ENCODE measurements around the gene CD44. TPM values are rescaled to one million over a fixed set of nuclear protein-coding genes. Genes with fewer than 3 reads are reported as not detected.

Gene CD44
- total and polyA plus RNA-seq, 2 experiments from 2014 or later: 405 to 519 TPM

GRCh38 chr11:35116762-35117640, 22.0 kb upstream of the CD44 start:
- in situ Hi-C loops (cut with MboI): no loop called here
- no peaks in the 10 kb centered on the region for H4K20me1 ChIP-seq (ENCODE audit: insufficient read depth)
- peak; percentile 33 for DNase-seq
- H3K9me3 ChIP-seq (ENCODE audit: low read depth): no peaks in the 10 kb centered on the region
- TF ChIP-seq EZH2phosphoT487 (IDR thresholded peaks at IDR 0.05; ENCODE audit: insufficient read depth, low read depth) (no peak), EZH2 (IDR thresholded peaks at IDR 0.05; ENCODE audit: insufficient read depth, poor library complexity, severe bottlenecking) (no peak)
- H3K9me2 ChIP-seq (ENCODE audit: insufficient read depth): no peaks in the 10 kb centered on the region
- no peaks in the 10 kb centered on the region for H3K27me3 ChIP-seq (replicated peaks; ENCODE audit: insufficient read depth)
- H3K27ac ChIP-seq: no peak overlapping the region
- H3K4me1 ChIP-seq (ENCODE audit: insufficient read depth): peaks cover 4% of the 10 kb centered on the region
- no peak overlapping the region for H3K9ac ChIP-seq
- H3K4me3 ChIP-seq: no peak overlapping the region
- H2AFZ ChIP-seq: no peak overlapping the region
- no peak overlapping the region for H3K4me2 ChIP-seq (ENCODE audit: unreplicated experiment)
- 58 to 67% methylated on average over 4 of the region's 4 CpGs for WGBS, 2 experiments (ENCODE audit: low coverage in 1 of 2, low lambda C conversion rate in 2 of 2, missing lambda C conversion rate in 2 of 2)
- H3K36me3 ChIP-seq (ENCODE audit: low read depth): no peaks in the 10 kb centered on the region
- H3F3A ChIP-seq (ENCODE audit: insufficient read depth): peaks cover 3% of the 10 kb centered on the region
- no peaks in the 10 kb centered on the region for H3K79me2 ChIP-seq (ENCODE audit: insufficient read depth)

GRCh38 chr11:35118906-35119305, 20.1 kb upstream of the CD44 start:
- Histone ChIP-seq H3K4me1 (ENCODE audit: insufficient read depth) (no peaks in the 10 kb centered on the region), H3K27ac (no peak overlapping the region), H3K9ac (no peak overlapping the region), H3K4me2 (ENCODE audit: unreplicated experiment) (no peak overlapping the region), H3K36me3 (ENCODE audit: low read depth) (no peaks in the 10 kb centered on the region), H2AFZ (no peak overlapping the region), H3K79me2 (ENCODE audit: insufficient read depth) (no peaks in the 10 kb centered on the region), H3K27me3 (replicated peaks; ENCODE audit: insufficient read depth) (no peaks in the 10 kb centered on the region), H3K9me3 (ENCODE audit: low read depth) (no peaks in the 10 kb centered on the region), H3K4me3 (no peak overlapping the region), H4K20me1 (ENCODE audit: insufficient read depth) (no peaks in the 10 kb centered on the region), H3F3A (ENCODE audit: insufficient read depth) (no peaks in the 10 kb centered on the region), H3K9me2 (ENCODE audit: insufficient read depth) (no peaks in the 10 kb centered on the region)
- no peak for DNase-seq
- WGBS, 2 experiments (ENCODE audit: low coverage in 1 of 2, low lambda C conversion rate in 2 of 2, missing lambda C conversion rate in 2 of 2): 87 to 88% methylated on average over 4 of the region's 4 CpGs
- in situ Hi-C loops (cut with MboI): no loop called here
- TF ChIP-seq EZH2phosphoT487 (IDR thresholded peaks at IDR 0.05; ENCODE audit: insufficient read depth, low read depth): no peak
- TF ChIP-seq EZH2 (IDR thresholded peaks at IDR 0.05; ENCODE audit: insufficient read depth, poor library complexity, severe bottlenecking): no peak

DNA sequence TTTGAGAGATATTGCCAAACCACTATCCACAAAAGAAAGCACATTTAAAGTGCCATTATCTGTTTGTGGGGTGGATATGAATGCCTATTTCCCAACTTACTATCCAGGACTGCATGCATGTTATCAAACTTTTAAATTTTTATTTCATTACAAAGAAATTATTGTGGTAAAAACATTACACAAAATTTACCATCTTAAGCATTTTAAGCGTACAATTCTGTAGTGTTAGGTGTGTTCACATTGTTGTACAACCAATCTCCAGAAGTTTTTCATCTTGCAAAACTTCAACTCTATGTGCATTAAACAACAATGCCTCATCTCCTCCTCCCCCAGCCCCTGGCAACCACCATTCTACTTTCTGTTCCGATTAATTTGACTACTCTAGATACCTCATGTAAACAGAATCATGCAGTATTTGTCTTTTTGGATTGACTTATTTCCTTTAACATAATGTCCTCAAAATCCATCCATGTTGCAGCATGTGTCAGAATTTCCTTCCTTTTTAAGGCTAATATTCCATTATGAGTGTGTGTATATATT, 17.6 kb upstream of the CD44 start:
- no peaks in the 10 kb centered on the region for H3K27me3 ChIP-seq (replicated peaks; ENCODE audit: insufficient read depth)
- no peaks in the 10 kb centered on the region for H3K79me2 ChIP-seq (ENCODE audit: insufficient read depth)
- no peaks in the 10 kb centered on the region for H3K9me3 ChIP-seq (ENCODE audit: low read depth)
- no peaks in the 10 kb centered on the region for H3K9me2 ChIP-seq (ENCODE audit: insufficient read depth)
- H2AFZ ChIP-seq: no peak overlapping the region
- H3K4me3 ChIP-seq: no peak overlapping the region
- no peak overlapping the region for H3K9ac ChIP-seq
- no peaks in the 10 kb centered on the region for H3K36me3 ChIP-seq (ENCODE audit: low read depth)
- no peaks in the 10 kb centered on the region for H3F3A ChIP-seq (ENCODE audit: insufficient read depth)
- WGBS, 2 experiments (ENCODE audit: low coverage in 1 of 2, low lambda C conversion rate in 2 of 2, missing lambda C conversion rate in 2 of 2): 92 to 94% methylated on average over 2 of the region's 2 CpGs
- no peak overlapping the region for H3K27ac ChIP-seq
- no peaks in the 10 kb centered on the region for H3K4me1 ChIP-seq (ENCODE audit: insufficient read depth)
- no peak overlapping the region for H3K4me2 ChIP-seq (ENCODE audit: unreplicated experiment)
- no peak for DNase-seq
- in situ Hi-C loops (cut with MboI): no loop called here
- no peaks in the 10 kb centered on the region for H4K20me1 ChIP-seq (ENCODE audit: insufficient read depth)
- TF ChIP-seq EZH2 (IDR thresholded peaks at IDR 0.05; ENCODE audit: insufficient read depth, poor library complexity, severe bottlenecking) (no peak), EZH2phosphoT487 (IDR thresholded peaks at IDR 0.05; ENCODE audit: insufficient read depth, low read depth) (no peak)

GRCh38 chr11:35122308-35122707, 16.7 kb upstream of the CD44 start:
- Histone ChIP-seq H3K36me3 (ENCODE audit: low read depth) (no peaks in the 10 kb centered on the region), H3K27ac (no peak overlapping the region), H2AFZ (no peak overlapping the region), H3K9ac (no peak overlapping the region), H3F3A (ENCODE audit: insufficient read depth) (no peaks in the 10 kb centered on the region), H3K9me2 (ENCODE audit: insufficient read depth) (no peaks in the 10 kb centered on the region), H4K20me1 (ENCODE audit: insufficient read depth) (no peaks in the 10 kb centered on the region), H3K79me2 (ENCODE audit: insufficient read depth) (no peaks in the 10 kb centered on the region), H3K4me1 (ENCODE audit: insufficient read depth) (no peaks in the 10 kb centered on the region), H3K4me3 (no peak overlapping the region), H3K4me2 (ENCODE audit: unreplicated experiment) (no peak overlapping the region), H3K9me3 (ENCODE audit: low read depth) (no peaks in the 10 kb centered on the region), H3K27me3 (replicated peaks; ENCODE audit: insufficient read depth) (no peaks in the 10 kb centered on the region)
- WGBS, 2 experiments (ENCODE audit: low coverage in 1 of 2, low lambda C conversion rate in 2 of 2, missing lambda C conversion rate in 2 of 2): 56 to 81% methylated on average over 1 of the region's 1 CpG
- no peak for DNase-seq
- TF ChIP-seq EZH2phosphoT487 (IDR thresholded peaks at IDR 0.05; ENCODE audit: insufficient read depth, low read depth) (no peak), EZH2 (IDR thresholded peaks at IDR 0.05; ENCODE audit: insufficient read depth, poor library complexity, severe bottlenecking) (no peak)
- in situ Hi-C loops (cut with MboI): no loop called here

Data from GM23248 (cell line).